Measurements from ENCODE around the gene ARFGAP1.
"Not testable (repeated sequence)": the region's sequence is repeated elsewhere in the genome, so short reads cannot be mapped to it uniquely, and the experiment has no call there.

ARFGAP1 gene

GRCh38 chr20:63322933-63323273, 50.3 kb downstream of the ARFGAP1 start:
- no peak for DNase-seq

- DNase-seq = no peak
Measured at GRCh38 chr20:63323357-63323981, 50.9 kb downstream of the ARFGAP1 start.

GRCh38 chr20:63325021-63325471, 52.4 kb downstream of the ARFGAP1 start:
- no peak for DNase-seq

GRCh38 chr20:63325554-63326313, 53.1 kb downstream of the ARFGAP1 start:
- no peak for DNase-seq

- DNase-seq = no peak
Measured at GRCh38 chr20:63326314-63327230, 54.0 kb downstream of the ARFGAP1 start.

GRCh38 chr20:63327231-63327745, 54.7 kb downstream of the ARFGAP1 start:
- no peak for DNase-seq

GRCh38 chr20:63328026-63328700, 55.5 kb downstream of the ARFGAP1 start:
- no peak for DNase-seq

GRCh38 chr20:63328718-63329275, 56.2 kb downstream of the ARFGAP1 start:
- no peak for DNase-seq

- no peak for DNase-seq
Measured at GRCh38 chr20:63329331-63330083, 56.9 kb downstream of the ARFGAP1 start.

- no peak for DNase-seq
Measured at GRCh38 chr20:63330084-63330760, 57.6 kb downstream of the ARFGAP1 start.

GRCh38 chr20:63330940-63331339, 58.3 kb downstream of the ARFGAP1 start:
- DNase-seq = no peak

GRCh38 chr20:63331741-63332400, 59.3 kb downstream of the ARFGAP1 start:
- no peak for DNase-seq

- no peak for DNase-seq
Measured at GRCh38 chr20:63332488-63333240, 60.1 kb downstream of the ARFGAP1 start.

- no peak for DNase-seq
Measured at GRCh38 chr20:63333241-63333836, 60.7 kb downstream of the ARFGAP1 start.

GRCh38 chr20:63334356-63334755, 61.7 kb downstream of the ARFGAP1 start:
- DNase-seq = no peak

GRCh38 chr20:63335060-63335459, 62.4 kb downstream of the ARFGAP1 start:
- not testable (repeated sequence) for DNase-seq

- DNase-seq = no peak
Measured at GRCh38 chr20:63335711-63336110, 63.1 kb downstream of the ARFGAP1 start.

- DNase-seq = no peak
Measured at GRCh38 chr20:63336232-63336752, 63.7 kb downstream of the ARFGAP1 start.

Data from SIG-M5 (cell line).